Measurements from ENCODE around the gene PCP2. TPM values are rescaled to one million over a fixed set of nuclear protein-coding genes. Genes with fewer than 3 reads are reported as not detected.

PCP2 gene
- total and polyA plus RNA-seq, 2 of the 13 experiments (the other 11 are each of a cell fraction or from before 2014, with no cell fraction given): 0.62 TPM; not detected in 1

DNA sequence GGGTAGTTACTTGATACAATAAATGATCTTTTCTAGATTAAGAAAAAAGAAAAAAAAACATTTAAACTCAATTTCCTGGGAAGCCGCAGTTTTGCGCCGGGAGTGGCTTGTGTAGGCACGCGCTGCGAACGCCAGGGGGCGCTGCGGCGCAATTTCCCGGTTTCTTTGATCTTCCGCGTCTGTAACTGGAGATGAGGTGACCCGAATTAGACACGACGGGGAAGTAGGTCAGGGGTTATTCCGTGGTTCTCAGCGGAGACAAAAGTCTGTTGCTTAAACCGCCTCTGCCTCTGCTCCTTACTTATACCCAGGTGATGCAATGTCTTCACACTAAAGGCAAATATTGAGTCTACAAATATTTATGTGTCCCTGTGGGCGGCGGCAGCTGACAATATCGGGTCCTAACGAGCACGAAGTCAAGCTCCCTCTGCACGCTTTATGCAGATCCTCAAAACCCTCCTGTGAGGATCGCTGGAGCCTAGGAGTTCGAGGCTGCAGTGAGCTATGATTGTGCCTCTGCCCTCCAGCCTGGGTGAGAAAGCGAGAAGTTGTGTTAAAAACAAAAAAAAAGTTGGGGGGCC, 18.6 kb upstream of the PCP2 start (continued):
- TF ChIP-seq, protein P1, sequence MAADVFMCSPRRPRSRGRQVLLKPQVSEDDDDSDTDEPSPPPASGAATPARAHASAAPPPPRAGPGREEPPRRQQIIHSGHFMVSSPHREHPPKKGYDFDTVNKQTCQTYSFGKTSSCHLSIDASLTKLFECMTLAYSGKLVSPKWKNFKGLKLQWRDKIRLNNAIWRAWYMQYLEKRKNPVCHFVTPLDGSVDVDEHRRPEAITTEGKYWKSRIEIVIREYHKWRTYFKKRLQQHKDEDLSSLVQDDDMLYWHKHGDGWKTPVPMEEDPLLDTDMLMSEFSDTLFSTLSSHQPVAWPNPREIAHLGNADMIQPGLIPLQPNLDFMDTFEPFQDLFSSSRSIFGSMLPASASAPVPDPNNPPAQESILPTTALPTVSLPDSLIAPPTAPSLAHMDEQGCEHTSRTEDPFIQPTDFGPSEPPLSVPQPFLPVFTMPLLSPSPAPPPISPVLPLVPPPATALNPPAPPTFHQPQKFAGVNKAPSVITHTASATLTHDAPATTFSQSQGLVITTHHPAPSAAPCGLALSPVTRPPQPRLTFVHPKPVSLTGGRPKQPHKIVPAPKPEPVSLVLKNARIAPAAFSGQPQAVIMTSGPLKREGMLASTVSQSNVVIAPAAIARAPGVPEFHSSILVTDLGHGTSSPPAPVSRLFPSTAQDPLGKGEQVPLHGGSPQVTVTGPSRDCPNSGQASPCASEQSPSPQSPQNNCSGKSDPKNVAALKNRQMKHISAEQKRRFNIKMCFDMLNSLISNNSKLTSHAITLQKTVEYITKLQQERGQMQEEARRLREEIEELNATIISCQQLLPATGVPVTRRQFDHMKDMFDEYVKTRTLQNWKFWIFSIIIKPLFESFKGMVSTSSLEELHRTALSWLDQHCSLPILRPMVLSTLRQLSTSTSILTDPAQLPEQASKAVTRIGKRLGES (CRISPR knock-in tag; IDR thresholded peaks at IDR 0.05; ENCODE audit: borderline replicate concordance): no peak
- TF ChIP-seq ZNF672 (CRISPR knock-in tag; IDR thresholded peaks at IDR 0.05) (no peak), KLF15 (CRISPR knock-in tag; IDR thresholded peaks at IDR 0.05; ENCODE audit: borderline replicate concordance) (no peak), ZFY (CRISPR knock-in tag; IDR thresholded peaks at IDR 0.05) (no peak), FIP1L1 (IDR thresholded peaks at IDR 0.05; ENCODE audit: borderline replicate concordance, insufficient read depth, low read depth, low read length) (no peak), RFX1 (IDR thresholded peaks at IDR 0.05) (no peak), BORCS8-MEF2B (CRISPR knock-in tag; IDR thresholded peaks at IDR 0.05) (peak; percentile 84; the same call in 1 of the 2 replicates), ZNF746 (CRISPR knock-in tag; IDR thresholded peaks at IDR 0.05) (peak; percentile 40; the same call in 1 of the 2 replicates), KDM4B (CRISPR knock-in tag; IDR thresholded peaks at IDR 0.05) (peak; percentile 75; the same call in 1 of the 2 replicates), HDAC2 (CRISPR knock-in tag; IDR thresholded peaks at IDR 0.05) (peak; percentile 85), HOXA5 (CRISPR knock-in tag; IDR thresholded peaks at IDR 0.05) (peak; percentile 47; the same call in 1 of the 2 replicates), CHD2 (IDR thresholded peaks at IDR 0.05; ENCODE audit: low read depth, low read length) (no peak), IKZF4 (CRISPR knock-in tag; IDR thresholded peaks at IDR 0.05; ENCODE audit: borderline replicate concordance, low read depth, not compliant biosample characterization) (no peak), BHLHE40 (IDR thresholded peaks at IDR 0.05; ENCODE audit: low read length) (peak; percentile 60; the same call in 1 of the 2 replicates)
- TF ChIP-seq, protein P2, sequence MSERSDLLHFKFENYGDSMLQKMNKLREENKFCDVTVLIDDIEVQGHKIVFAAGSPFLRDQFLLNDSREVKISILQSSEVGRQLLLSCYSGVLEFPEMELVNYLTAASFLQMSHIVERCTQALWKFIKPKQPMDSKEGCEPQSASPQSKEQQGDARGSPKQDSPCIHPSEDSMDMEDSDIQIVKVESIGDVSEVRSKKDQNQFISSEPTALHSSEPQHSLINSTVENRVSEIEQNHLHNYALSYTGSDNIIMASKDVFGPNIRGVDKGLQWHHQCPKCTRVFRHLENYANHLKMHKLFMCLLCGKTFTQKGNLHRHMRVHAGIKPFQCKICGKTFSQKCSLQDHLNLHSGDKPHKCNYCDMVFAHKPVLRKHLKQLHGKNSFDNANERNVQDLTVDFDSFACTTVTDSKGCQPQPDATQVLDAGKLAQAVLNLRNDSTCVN (CRISPR knock-in tag; IDR thresholded peaks at IDR 0.05; ENCODE audit: borderline replicate concordance): 0 out of 2 replicates have a peak, but pooled peaks have one; percentile 41
- TF ChIP-seq, protein P3, sequence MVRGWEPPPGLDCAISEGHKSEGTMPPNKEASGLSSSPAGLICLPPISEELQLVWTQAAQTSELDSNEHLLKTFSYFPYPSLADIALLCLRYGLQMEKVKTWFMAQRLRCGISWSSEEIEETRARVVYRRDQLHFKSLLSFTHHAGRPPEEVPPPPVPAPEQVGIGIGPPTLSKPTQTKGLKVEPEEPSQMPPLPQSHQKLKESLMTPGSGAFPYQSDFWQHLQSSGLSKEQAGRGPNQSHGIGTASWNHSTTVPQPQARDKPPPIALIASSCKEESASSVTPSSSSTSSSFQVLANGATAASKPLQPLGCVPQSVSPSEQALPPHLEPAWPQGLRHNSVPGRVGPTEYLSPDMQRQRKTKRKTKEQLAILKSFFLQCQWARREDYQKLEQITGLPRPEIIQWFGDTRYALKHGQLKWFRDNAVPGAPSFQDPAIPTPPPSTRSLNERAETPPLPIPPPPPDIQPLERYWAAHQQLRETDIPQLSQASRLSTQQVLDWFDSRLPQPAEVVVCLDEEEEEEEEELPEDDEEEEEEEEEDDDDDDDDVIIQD (CRISPR knock-in tag; IDR thresholded peaks at IDR 0.05; ENCODE audit: low read depth): peak; percentile 43; the same call in 1 of the 2 replicates
- TF ChIP-seq, protein P4, sequence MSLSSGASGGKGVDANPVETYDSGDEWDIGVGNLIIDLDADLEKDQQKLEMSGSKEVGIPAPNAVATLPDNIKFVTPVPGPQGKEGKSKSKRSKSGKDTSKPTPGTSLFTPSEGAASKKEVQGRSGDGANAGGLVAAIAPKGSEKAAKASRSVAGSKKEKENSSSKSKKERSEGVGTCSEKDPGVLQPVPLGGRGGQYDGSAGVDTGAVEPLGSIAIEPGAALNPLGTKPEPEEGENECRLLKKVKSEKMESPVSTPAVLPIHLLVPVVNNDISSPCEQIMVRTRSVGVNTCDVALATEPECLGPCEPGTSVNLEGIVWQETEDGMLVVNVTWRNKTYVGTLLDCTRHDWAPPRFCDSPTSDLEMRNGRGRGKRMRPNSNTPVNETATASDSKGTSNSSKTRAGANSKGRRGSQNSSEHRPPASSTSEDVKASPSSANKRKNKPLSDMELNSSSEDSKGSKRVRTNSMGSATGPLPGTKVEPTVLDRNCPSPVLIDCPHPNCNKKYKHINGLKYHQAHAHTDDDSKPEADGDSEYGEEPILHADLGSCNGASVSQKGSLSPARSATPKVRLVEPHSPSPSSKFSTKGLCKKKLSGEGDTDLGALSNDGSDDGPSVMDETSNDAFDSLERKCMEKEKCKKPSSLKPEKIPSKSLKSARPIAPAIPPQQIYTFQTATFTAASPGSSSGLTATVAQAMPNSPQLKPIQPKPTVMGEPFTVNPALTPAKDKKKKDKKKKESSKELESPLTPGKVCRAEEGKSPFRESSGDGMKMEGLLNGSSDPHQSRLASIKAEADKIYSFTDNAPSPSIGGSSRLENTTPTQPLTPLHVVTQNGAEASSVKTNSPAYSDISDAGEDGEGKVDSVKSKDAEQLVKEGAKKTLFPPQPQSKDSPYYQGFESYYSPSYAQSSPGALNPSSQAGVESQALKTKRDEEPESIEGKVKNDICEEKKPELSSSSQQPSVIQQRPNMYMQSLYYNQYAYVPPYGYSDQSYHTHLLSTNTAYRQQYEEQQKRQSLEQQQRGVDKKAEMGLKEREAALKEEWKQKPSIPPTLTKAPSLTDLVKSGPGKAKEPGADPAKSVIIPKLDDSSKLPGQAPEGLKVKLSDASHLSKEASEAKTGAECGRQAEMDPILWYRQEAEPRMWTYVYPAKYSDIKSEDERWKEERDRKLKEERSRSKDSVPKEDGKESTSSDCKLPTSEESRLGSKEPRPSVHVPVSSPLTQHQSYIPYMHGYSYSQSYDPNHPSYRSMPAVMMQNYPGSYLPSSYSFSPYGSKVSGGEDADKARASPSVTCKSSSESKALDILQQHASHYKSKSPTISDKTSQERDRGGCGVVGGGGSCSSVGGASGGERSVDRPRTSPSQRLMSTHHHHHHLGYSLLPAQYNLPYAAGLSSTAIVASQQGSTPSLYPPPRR (CRISPR knock-in tag; IDR thresholded peaks at IDR 0.05; ENCODE audit: borderline replicate concordance): peak; percentile 92
